Smooth muscle cell of the brain vasculature (primary cell): ENCODE measurements around the gene TTC34.

Experiments used
- DNase-seq: peaks from one replicate; pipeline ENCODE4 v3.0.0-alpha.2; 2012; ENCODE audit warnings: low read depth, low spot score

The TTC34 gene, protein sequence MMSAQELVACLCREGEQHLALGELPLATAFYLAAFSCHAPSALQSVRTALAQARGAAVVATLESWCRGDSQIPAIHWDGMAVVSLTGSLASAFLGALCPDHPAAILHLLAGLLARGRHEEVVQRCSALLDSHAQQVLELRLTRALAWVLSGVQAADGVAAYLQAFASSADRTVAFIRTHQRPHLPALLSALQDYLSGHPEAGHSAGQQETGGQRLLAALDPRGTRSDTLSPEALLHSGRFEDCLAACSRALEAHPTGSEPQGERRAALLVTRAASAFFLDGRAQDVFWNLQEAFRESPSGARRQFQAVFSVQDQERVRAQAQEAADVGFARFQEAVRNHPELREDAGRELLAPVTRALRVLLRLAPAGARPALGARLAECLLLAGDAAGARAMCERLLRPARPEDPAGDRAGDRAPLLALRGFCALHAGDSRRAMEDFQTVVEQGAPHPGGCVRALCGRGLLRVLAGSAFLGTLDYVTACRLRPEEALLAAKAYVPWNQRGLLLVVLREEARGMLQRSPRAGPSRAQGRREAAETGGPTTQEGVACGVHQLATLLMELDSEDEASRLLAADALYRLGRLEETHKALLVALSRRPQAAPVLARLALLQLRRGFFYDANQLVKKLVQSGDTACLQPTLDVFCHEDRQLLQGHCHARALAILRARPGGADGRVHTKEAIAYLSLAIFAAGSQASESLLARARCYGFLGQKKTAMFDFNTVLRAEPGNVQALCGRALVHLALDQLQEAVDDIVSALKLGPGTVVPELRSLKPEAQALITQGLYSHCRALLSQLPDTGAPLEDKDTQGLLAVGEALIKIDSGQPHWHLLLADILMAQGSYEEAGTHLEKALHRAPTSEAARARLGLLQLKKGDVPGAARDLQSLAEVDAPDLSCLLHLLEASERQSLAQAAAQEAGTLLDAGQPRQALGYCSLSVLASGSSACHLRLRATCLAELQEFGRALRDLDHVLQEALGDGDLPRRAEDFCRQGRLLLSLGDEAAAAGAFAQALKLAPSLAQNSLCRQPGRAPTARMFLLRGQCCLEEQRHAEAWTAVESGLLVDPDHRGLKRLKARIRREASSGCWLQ

DNA sequence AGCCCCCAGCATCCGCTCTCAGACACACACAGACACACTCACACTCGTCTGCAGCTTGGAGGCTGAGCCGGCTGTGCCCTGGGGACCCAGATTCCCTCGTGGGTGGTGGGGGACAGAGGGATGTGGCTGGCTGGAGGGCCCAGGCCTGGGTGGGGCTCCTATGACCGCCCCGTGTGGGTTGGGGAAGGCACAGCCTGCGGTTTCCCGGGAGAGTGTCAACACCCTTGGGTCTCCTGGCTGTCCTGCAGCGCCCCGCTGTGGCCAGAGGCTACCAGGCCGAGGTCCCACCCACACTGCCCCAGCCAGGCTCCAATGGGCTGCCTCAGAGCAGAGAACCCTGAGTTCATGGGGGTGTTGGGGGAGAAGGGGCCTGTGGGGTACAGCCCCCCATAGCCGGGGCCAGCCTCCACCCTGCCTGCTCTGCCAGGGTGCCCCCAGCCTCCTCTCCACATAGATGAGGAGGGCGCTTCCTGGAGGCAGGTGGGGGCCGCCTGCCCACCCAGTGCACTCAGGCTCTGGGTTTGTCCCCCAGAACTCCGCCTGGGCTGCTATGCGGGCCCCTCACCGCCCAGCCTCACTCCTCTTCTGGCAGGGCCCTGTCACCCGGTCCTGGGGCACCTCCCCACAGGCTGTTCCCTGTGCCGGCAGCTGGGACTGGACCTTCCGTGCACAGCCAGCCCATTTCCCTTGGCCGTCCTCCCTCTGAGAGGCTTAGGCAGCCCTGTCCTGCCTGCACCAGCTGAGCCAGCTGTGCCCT, at the start of gene TTC34:
Gene TTC34 (minus strand): TSS at position 159 of the 757 bp plus-strand sequence. CDS start 866 bp downstream, outside the sequence.
- no peak for DNase-seq

- no peak for DNase-seq
Measured at GRCh38 chr1:2850502-2850901, 49.0 kb upstream of the TTC34 start.

DNA sequence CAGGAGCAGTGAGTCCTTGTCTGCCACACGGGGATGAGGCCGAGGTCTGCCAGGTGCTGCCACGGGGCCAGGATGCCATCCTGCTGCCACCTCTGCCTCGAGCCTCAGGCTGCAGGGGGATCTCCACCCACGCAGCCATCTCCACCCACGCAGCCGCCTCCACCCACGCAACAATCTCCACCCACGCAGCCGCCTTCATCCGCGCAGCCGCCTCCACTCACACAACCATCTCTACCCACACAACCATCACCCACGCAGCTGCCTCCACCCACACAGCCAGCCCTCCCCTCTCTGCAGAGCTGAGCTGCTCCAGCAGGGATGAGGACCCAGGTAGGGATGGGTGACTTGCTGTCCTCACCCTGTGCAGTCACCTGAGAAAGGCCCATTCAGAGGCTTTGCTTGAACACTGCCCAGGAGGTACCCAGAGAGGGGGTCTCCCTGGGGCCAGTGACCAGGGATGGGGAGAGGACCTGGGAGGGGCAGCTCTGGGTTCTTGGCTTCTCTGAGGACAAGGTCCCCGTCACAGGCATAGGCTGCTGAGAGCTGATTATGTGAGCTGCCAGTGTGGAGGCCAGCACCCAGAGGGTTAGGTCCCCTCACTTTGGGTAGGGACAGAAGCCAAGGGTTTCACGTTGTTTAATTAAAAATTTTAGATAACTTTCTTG, 46.6 kb upstream of the TTC34 start:
- no peak for DNase-seq

DNA sequence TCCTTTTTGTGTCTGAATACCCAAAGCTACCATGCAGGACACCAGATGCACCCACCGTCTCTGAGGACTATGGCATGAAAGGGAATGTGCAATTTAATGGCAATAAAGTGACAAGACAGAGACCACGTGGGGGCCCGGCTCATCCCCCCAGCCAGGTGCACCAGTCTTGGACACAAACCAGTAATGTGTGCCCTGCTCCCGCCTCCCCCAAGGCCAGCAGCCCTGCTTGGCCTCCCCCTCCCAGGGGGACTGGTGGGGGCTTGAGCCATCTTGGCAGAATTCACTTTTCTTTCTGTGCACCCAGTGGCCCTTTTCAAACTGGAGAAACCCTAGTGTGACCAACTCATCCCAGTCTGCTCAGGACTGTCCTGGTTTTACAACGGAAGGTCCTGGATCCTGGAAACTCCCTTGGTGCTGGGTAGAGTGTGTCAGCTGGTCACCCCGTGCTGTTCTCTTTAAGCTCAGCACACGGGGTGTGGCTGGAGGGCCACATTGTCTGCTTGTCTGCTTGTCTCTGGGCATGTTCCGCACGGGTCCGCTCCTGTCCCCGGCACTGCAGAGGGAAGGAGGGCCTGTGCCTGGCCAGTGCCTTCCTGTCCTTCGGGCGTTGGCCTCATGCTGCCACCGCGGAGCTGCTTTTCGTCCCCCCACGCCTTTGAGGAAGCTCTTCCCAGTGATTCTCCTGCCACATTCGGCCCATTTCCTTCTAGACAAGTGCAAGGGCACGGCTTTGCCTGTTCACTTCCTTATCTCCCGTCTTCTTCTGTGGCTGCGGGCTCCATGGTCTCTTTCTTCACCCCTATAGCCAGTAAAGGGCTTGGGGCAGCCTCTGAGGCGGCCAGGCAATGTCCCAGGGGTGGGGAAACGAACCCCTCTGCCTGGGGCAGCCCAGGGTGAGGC, 45.8 kb upstream of the TTC34 start:
- DNase-seq, result no peak

GRCh38 chr1:2845869-2846268, 44.4 kb upstream of the TTC34 start:
- no peak for DNase-seq

DNA sequence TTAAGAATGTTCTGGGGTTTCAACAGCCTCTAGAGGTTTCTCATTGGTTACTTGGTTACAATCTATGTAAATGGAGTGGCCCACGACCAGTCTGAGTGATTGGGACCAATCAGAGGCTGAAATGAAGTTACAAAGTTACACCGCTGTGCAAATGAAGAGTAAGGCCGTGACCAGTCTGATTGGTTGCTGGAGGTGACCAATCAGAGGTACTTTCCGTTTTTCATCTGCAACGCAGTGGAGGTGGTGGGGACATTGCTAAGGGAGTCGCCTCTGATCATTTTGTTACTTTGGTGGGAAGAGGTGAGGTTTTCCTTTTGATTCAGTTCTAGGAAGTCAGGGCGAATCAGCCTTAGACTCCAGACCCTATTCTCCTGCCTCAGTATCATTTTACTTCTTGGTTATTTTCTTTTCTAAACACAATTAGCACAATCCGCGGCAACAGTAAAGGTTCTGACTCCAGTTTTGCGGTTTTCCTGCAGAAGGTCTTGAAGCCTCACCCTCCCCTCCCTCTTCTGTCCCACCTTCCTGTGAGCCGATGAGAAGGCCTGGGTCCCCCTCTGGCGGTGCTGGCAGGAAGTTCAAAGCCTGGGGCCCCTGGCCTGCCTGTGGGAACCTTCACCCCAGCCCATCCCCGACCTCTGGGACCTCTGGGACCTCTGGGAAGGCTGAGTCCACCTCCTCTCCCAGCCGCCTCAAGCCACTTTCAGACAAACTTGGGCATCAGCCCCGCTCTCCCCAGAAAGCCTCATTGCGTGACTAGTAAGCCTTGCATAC, 38.7 kb upstream of the TTC34 start:
- no peak for DNase-seq

- no peak for DNase-seq
Measured at GRCh38 chr1:2837823-2838222, 36.3 kb upstream of the TTC34 start.

GRCh38 chr1:2837316-2837715, 35.8 kb upstream of the TTC34 start:
- DNase-seq, result no peak

DNA sequence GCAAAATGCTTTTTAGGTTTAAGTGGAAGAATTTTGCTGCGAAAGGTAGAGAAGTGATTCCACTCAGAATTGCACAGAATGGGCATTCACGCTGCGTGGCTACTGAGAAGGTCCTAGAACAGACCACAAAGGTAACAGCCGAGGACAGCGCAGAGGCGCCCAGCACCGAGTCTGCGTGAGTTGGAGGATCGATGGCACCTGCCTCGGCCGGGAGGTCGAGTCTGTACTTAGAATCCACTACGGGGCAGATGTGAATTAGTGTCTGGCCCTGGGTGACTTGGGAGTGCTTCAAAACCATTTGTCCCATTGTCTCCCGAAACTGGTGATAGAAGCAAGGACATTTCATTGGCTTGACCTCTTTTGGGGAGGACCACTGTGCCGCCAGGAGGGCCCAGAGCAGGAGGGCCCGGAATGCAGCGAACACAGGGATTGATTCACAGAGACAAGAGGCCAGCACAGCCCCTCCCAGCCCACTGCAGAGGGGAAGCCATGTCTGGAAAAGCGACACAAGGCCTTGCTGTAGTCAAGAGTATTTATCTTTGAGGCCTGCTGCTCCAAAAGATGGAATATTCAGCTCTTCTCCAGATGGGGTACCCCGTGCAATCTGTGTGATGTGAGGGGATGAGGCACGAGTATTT, 35.0 kb upstream of the TTC34 start:
- DNase-seq, result no peak

GRCh38 chr1:2835650-2836159, 34.2 kb upstream of the TTC34 start:
- no peak for DNase-seq

DNA sequence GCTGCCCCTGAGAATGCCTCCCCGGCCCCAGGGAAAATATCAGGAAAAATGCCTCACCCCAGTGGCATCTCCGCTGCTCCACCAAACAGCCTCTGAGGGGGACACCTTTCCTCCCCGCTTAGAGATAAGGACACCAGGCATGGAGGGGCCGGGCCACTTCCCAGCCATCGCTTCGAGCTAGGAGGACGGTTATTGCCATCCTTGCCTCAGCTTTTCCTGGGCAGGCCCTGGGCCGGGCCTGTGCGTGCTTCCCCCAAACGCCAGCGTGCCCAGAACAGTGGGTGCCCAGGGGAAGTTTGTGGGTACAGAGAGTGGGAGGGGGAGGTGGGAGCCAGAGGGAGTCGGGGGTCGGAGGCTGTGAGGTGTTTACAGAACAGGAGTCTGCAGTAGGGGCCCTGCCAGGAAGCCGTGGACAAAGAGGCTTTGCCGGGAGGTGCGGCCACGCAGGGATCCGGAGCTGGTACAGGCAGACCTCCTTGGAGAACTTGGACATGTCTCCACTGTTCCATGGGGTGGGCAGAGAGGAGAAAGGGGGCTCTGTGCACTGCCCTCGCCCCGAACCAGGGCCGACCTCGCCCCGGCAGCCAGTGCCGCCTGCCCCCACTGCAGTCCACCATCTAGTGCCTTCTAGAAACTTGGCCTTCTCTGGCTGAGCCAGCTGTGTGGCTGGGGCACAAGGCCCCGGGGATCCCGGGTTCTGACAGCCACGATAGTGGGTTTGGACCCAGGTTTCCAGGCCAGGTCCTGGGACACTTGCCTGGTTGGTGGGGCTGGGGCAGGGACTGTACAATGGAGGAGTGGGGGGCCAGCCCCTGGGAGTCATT, 33.5 kb upstream of the TTC34 start:
- DNase-seq, result no peak

DNA sequence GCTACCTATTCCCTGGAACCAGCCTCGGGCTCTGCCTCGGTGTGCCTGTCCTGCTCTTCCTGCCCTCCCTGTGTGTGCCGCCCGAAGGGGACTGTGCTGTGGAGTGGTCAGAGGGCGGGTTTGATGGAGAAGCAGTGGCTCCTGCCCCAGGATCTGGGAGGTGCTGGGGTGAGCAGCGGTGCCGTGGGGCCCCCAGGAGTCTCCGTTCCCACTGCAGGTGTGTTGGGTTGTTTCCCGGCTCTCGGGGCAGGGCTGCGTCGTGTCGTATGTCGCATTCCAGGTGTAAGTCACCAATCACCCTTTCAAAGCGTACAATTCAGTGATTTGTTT, 32.6 kb upstream of the TTC34 start:
- DNase-seq, result no peak

DNA sequence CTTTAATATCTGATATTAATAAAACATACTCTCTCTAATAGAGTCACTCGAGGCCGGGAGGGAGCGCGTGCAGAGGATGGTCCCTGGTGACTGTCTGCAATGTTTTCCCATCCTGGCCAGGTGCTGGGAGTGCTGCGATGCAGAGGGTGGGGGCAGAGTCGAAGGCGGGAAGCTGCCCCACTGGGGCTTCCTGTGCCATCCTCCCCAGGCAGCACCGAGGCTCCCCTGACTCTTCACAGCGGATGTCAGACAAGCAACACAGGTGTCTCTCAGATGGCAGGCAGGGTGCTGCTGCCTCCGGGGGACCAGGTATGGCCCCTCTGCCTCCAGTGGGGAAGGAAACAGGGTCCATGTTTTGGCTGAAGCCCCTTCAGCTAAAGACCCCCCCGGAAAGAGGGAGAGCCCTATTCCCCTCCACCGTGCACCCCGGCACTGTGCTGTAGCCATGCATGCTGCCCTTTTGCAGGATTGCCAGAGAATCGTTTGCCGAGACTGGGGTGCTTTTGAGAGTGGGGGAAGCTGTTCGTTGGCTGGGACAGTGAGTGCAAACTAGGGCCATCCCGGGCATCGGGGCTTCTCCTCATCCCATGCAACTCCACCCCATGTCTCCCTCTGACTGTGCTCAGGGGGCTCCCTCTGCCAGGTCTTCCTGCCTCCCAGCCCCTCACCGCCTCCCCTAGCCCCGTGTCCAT, 32.1 kb upstream of the TTC34 start:
- no peak for DNase-seq

DNA sequence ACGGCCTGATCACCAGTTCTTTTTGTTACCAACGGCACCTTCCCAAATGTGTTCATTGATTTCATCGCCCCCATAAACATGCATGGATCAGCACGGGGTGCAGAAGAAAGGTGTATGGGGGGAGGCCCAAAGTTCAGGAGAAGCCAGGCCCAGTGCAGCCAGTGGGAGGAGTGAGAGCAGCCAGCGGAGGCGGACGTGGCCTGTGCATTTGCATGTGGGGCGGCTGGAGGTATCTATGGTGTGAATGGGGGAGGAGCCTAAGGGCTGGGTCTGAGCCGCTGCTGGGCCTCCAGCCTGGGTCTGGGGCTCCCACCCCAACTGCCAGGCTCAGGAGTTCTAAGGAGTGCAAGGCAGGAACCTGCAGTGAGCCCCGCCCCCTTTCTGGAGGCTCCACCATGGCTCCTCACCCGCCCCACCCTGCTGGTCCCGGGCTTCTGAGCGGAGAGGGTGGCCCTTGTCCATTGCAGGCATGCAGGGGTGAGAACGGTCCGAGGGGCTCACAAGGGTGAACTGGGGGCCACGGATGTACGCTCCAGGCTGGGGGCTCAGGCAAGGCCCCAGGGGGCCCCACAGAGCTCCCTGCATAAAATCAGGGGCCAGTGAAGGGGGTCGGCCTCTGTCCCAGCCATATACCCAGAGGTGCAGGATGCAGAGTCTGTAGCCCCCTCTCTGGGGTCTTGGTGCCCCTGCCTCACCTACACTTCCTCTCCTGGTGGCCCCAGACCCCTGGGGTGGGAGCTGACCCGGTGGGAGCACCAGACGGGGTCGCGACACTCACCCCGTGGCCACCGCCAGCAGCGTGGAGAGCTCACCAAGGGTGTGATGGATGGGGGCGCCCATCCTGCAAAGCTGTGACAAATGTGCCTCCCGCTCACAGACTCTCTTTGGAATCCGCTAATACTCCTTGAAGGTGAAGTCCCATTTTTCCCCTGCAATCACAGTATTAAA, 31.3 kb upstream of the TTC34 start:
- no peak for DNase-seq

DNA sequence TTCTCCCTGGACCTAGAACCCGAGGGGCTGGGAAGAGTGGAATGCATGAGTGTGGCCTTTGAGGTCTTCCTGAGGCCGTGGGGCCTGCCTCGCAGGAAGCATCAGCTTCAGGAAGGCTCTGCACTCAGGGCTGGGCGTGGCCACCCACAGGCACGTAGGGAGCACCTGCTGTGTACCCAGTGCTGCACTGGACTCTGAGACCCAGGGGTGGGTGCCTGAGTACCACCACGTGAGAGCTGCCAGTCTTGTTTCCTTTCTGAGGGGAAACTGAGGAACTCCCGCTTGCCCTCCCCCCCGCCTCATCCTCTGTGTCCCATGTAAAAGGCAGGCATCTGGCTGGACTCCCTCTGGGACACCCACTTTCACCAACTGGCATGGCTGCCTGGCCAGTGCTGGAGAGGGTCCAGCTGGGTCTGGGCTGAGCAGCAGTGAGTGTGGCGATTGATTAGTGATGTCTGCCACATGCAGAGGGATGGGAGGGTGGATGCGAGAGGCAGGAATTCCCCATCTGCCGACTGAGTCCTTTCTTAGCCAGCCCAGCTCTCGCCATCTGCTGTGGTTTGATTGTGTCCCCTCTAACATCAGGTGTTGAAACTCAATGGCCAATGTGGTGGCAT, 30.2 kb upstream of the TTC34 start:
- no peak for DNase-seq
